ENCODE measurements around the gene NUP50.

GRCh38 chr22:45224988-45225731 lies 61.4 kb downstream of the NUP50 start:
- no peak for TF ChIP-seq CTCF (IDR thresholded peaks at IDR 0.05; ENCODE audit: low read depth, low read length)
- TF ChIP-seq EZH2phosphoT487 (IDR thresholded peaks at IDR 0.05; ENCODE audit: low read depth), result no peak
